ENCODE results near the gene CHD9NB. TPM values are rescaled to one million over a fixed set of nuclear protein-coding genes. Genes with fewer than 3 reads are reported as not detected.

The CHD9NB gene
- total and polyA plus RNA-seq, 2 of the 4 experiments (the other 2 are of a cell fraction) = 0.94 to 1.1 TPM

DNA sequence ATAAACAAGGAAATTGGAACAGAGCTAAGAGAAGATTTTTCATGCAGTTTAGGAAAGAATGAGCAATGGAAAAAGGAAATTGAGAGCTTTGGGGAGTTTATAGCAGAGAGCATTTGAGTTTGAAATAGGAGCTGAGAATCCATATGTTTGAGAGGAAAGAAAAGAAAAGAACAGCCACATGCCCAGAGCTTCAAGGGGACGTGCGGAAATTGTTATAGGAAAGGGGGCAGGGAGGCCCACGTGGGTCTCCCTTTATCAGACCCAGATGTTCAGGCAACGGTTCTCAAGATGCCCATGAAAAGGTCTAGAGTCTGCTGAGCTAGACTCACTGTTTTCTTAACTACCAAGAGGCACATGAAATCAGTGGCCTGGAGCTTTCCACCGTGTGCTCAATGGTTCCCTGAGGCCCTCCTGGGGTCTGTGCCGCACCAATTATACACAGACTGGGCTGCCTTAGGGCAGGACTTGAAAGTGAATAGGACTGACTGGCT, 33.3 kb upstream of the CHD9NB start:
- Histone ChIP-seq H2AK9ac (replicated peaks; ENCODE audit: low read depth, low read length, poor library complexity) (no peak overlapping the region), H2BK5ac (ENCODE audit: low read depth, low read length, poor library complexity, severe bottlenecking) (no peak overlapping the region), H3K9me3 (ENCODE audit: control insufficient read depth, insufficient read depth, low read length) (no peaks in the 10 kb centered on the region), H2BK120ac (ENCODE audit: low read depth, low read length) (peak overlapping the region; percentile 7; the same call in 1 of the 2 replicates), H3K9me1 (ENCODE audit: insufficient read depth, low read length) (peaks cover 36% of the 10 kb centered on the region), H4K91ac (ENCODE audit: insufficient read depth, low read depth, low read length) (no peak overlapping the region), H3K56ac (ENCODE audit: extremely low read depth, insufficient read depth, low read length) (no peak overlapping the region), H3K18ac (ENCODE audit: low read depth, low read length) (no peak overlapping the region), H2BK15ac (ENCODE audit: low read depth, low read length) (no peak overlapping the region), H4K20me1 (ENCODE audit: insufficient read depth, low read length) (0 out of 2 replicates have a peak, but pooled peaks cover 4% of the 10 kb centered on the region), H3K23ac (ENCODE audit: low read depth, low read length) (peak overlapping the region; percentile 8; the same call in 1 of the 2 replicates), H3K14ac (replicated peaks; ENCODE audit: low read depth, low read length) (0 out of 2 replicates have a peak overlapping the region, but pooled peaks have one; percentile 3), H3K4me1 (ENCODE audit: control insufficient read depth, insufficient read depth, low read length) (peaks cover 21% of the 10 kb centered on the region), H2BK20ac (ENCODE audit: low read depth, low read length) (no peak overlapping the region), H3K9ac (ENCODE audit: low read depth, low read length) (no peak overlapping the region), H2AFZ (replicated peaks; ENCODE audit: low read length, poor library complexity) (no peak overlapping the region), H3K27ac (ENCODE audit: insufficient read depth, low read length) (peak overlapping the region; percentile 16; the same call in 1 of the 2 replicates), H4K8ac (ENCODE audit: low read depth in 2 of 2, low read length in 2 of 2) (peak overlapping the region in 1 of 2 experiments; percentile 36; a peak in 1 of 4 replicates), H2AK5ac (ENCODE audit: low read depth, low read length) (no peak overlapping the region), H3K27me3 (ENCODE audit: control insufficient read depth, insufficient read depth, low read length) (no peaks in the 10 kb centered on the region), H3K4me2 (ENCODE audit: low read depth, low read length) (no peak overlapping the region; the same call in 1 of the 2 replicates), H3K79me1 (ENCODE audit: low read depth in 1 of 2, low read length in 2 of 2) (peaks cover 15 to 68% of the 10 kb centered on the region in 2 experiments), H3K4me3 (ENCODE audit: insufficient read depth, low read depth, low read length) (no peak overlapping the region), H3K36me3 (ENCODE audit: control insufficient read depth, insufficient read depth, low read length) (no peaks in the 10 kb centered on the region), H3K4ac (ENCODE audit: low read depth, low read length) (no peak overlapping the region), H4K5ac (ENCODE audit: low read depth, low read length) (no peak overlapping the region)
- ATAC-seq (ENCODE audit: low read depth) = no peak
- dilution Hi-C loops (cut with HindIII; ENCODE audit: low sequenced_read_pairs, unreplicated experiment) = no loop called here
- TF ChIP-seq, protein P1, sequence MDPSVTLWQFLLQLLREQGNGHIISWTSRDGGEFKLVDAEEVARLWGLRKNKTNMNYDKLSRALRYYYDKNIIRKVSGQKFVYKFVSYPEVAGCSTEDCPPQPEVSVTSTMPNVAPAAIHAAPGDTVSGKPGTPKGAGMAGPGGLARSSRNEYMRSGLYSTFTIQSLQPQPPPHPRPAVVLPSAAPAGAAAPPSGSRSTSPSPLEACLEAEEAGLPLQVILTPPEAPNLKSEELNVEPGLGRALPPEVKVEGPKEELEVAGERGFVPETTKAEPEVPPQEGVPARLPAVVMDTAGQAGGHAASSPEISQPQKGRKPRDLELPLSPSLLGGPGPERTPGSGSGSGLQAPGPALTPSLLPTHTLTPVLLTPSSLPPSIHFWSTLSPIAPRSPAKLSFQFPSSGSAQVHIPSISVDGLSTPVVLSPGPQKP (IDR thresholded peaks at IDR 0.05; ENCODE audit: borderline replicate concordance, low read depth, low read length) = no peak
- TF ChIP-seq, protein P2, sequence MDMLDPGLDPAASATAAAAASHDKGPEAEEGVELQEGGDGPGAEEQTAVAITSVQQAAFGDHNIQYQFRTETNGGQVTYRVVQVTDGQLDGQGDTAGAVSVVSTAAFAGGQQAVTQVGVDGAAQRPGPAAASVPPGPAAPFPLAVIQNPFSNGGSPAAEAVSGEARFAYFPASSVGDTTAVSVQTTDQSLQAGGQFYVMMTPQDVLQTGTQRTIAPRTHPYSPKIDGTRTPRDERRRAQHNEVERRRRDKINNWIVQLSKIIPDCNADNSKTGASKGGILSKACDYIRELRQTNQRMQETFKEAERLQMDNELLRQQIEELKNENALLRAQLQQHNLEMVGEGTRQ (IDR thresholded peaks at IDR 0.05; ENCODE audit: low read depth, low read length) = no peak
- TF ChIP-seq NFE2L2 (IDR thresholded peaks at IDR 0.05; ENCODE audit: low read depth, low read length) (no peak), CEBPB (IDR thresholded peaks at IDR 0.05; ENCODE audit: low read depth, low read length) (no peak), RCOR1 (IDR thresholded peaks at IDR 0.05; ENCODE audit: insufficient replicate concordance, low read length) (no peak), POLR2A (IDR thresholded peaks at IDR 0.05; ENCODE audit: low read depth, low read length) (no peak), SMC3 (IDR thresholded peaks at IDR 0.05; ENCODE audit: low read depth, low read length) (no peak), MAZ (IDR thresholded peaks at IDR 0.05; ENCODE audit: borderline replicate concordance, low read depth, low read length) (no peak)
- BruUV-seq (replicated peaks) = no TSS peak
- POLR2A ChIA-PET (ENCODE audit: unreplicated experiment) = no interaction called here
- DNase-seq = no peak
- in situ Hi-C loops (cut with MboI; ENCODE audit: low sequenced_read_pairs) = loop anchor here (5.0 kb wide), 1 partner anchor 41 kb away; no protein-coding TSS in a partner anchor
- CTCF ChIA-PET = no interaction called here
- 0% methylated on average over 1 of the region's 6 CpGs; no CpG with 5 or more reads in 1 of the 2 experiments for WGBS, 2 experiments (ENCODE audit: extremely low coverage in 2 of 2, insufficient read length in 1 of 2)
- intact Hi-C loops (cut with micrococcal nuclease) = no loop called here

Measured in IMR-90 (cell line).